ENCODE data around the gene GJD2. TPM values are rescaled to one million over a fixed set of nuclear protein-coding genes. Genes with fewer than 3 reads are reported as not detected.

The GJD2 gene
- total RNA-seq, 1 donor from 2014 or later = 0.38 TPM

DNA sequence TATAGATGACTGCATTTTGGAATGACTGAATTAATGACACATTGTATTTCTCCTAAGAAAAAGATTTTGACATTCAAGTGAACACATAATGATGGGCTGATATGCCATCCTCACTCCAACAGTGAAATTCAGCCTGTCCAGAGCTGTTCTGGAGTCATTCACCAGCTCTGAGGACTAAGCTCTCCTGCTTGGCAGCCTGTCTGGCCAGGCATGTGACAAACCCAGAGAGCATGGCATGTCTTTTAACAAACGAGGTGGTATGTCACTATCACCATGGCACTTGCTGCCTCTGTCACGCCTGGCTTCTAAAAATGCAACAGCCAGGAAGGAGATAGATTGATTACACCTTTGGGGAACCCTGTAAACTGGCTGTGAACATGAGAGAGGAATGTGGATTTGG is 39.1 kb upstream of the GJD2 start:
- H3K36me3 Mint-ChIP-seq (ENCODE audit: insufficient read depth) = no peaks in the 10 kb centered on the region
- peak overlapping the region; percentile 11 for H3K4me3 Mint-ChIP-seq (ENCODE audit: low read depth)
- H3K4me1 Mint-ChIP-seq (ENCODE audit: low read depth) = peaks cover 2% of the 10 kb centered on the region
- H3K27ac Mint-ChIP-seq = no peak overlapping the region
- DNase-seq (ENCODE audit: low spot score, unreplicated experiment) = no peak
- TF ChIP-seq, protein P1, sequence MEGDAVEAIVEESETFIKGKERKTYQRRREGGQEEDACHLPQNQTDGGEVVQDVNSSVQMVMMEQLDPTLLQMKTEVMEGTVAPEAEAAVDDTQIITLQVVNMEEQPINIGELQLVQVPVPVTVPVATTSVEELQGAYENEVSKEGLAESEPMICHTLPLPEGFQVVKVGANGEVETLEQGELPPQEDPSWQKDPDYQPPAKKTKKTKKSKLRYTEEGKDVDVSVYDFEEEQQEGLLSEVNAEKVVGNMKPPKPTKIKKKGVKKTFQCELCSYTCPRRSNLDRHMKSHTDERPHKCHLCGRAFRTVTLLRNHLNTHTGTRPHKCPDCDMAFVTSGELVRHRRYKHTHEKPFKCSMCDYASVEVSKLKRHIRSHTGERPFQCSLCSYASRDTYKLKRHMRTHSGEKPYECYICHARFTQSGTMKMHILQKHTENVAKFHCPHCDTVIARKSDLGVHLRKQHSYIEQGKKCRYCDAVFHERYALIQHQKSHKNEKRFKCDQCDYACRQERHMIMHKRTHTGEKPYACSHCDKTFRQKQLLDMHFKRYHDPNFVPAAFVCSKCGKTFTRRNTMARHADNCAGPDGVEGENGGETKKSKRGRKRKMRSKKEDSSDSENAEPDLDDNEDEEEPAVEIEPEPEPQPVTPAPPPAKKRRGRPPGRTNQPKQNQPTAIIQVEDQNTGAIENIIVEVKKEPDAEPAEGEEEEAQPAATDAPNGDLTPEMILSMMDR (IDR thresholded peaks at IDR 0.05; ENCODE audit: unreplicated experiment) = no peak
- no peaks in the 10 kb centered on the region for H3K9me3 Mint-ChIP-seq (ENCODE audit: low read depth)
- peaks cover 66% of the 10 kb centered on the region for H3K27me3 Mint-ChIP-seq

DNA sequence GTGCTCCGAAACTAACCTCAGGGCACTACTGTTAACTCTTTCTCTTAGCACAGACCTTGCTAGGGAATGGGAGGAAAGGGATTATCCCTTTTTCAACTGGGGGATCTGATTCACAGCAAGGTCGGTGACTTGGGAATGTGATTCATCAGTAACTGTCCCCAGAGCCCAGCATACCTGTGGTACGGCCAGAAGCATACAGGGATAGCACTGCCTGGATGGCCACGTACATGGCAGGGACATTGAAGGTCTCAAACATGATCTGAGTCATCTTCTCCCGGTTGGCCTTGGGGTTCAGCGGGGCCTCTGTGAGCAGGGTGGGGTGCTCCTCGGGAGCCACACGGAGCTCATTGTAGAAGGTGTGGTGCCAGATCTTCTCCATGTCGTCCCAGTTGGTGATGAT is 38.3 kb upstream of the GJD2 start:
- Mint-ChIP-seq H3K36me3 (ENCODE audit: insufficient read depth) (no peaks in the 10 kb centered on the region), H3K9me3 (ENCODE audit: low read depth) (no peaks in the 10 kb centered on the region), H3K27me3 (peaks cover 65% of the 10 kb centered on the region), H3K4me3 (ENCODE audit: low read depth) (no peak overlapping the region), H3K4me1 (ENCODE audit: low read depth) (peaks cover 2% of the 10 kb centered on the region), H3K27ac (no peak overlapping the region)
- no peak for DNase-seq (ENCODE audit: low spot score, unreplicated experiment)
- TF ChIP-seq, protein P1 (IDR thresholded peaks at IDR 0.05; ENCODE audit: unreplicated experiment) = no peak

DNA sequence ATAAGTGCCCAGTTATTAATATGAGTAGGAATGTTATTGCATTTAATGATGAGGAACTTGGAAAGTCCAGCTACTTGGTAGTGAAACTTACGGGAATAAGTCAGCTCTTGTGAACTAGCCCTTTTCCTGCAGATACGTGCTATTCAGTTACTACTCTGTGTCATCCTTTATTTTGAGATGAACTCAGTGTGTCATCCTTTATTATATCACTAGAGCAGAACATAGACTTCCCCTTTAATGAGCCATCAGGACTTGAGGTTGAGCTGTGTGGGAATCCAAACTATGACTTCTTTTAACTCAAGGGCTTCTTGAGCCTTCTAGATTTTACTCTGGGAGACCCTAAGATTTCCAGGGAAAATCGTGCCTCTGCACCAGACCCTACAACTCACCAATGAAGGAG is 36.9 kb upstream of the GJD2 start:
- H3K4me1 Mint-ChIP-seq (ENCODE audit: low read depth) = peaks cover 2% of the 10 kb centered on the region
- no peaks in the 10 kb centered on the region for H3K36me3 Mint-ChIP-seq (ENCODE audit: insufficient read depth)
- H3K27me3 Mint-ChIP-seq = peaks cover 54% of the 10 kb centered on the region
- H3K9me3 Mint-ChIP-seq (ENCODE audit: low read depth) = no peaks in the 10 kb centered on the region
- H3K27ac Mint-ChIP-seq = no peak overlapping the region
- TF ChIP-seq, protein P1 (IDR thresholded peaks at IDR 0.05; ENCODE audit: unreplicated experiment) = no peak
- no peak overlapping the region for H3K4me3 Mint-ChIP-seq (ENCODE audit: low read depth)
- no peak for DNase-seq (ENCODE audit: low spot score, unreplicated experiment)

DNA sequence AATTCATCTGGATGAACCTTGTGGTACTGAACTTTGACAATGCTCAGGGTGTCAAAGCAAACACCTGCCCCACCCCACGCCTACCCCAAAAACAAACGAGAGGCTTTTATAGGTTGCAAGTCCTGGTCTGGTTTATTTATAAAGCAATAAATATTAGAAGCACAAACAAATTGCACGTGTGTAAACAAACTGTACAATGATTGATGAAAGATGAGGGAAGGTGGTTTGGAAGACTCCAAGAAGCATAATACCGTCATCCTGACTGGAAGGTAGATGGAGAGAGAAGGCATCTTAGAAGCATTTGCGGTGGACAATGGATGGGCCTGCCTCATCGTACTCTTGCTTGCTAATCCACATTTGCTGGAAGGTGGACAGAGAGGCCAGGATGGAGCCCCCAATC is 35.3 kb upstream of the GJD2 start:
- no peak overlapping the region for H3K4me3 Mint-ChIP-seq (ENCODE audit: low read depth)
- TF ChIP-seq, protein P1 (IDR thresholded peaks at IDR 0.05; ENCODE audit: unreplicated experiment) = no peak
- peaks cover 41% of the 10 kb centered on the region for H3K27me3 Mint-ChIP-seq
- H3K9me3 Mint-ChIP-seq (ENCODE audit: low read depth) = no peaks in the 10 kb centered on the region
- H3K36me3 Mint-ChIP-seq (ENCODE audit: insufficient read depth) = no peaks in the 10 kb centered on the region
- H3K4me1 Mint-ChIP-seq (ENCODE audit: low read depth) = peaks cover 2% of the 10 kb centered on the region
- no peak overlapping the region for H3K27ac Mint-ChIP-seq
- DNase-seq (ENCODE audit: low spot score, unreplicated experiment) = no peak

DNA sequence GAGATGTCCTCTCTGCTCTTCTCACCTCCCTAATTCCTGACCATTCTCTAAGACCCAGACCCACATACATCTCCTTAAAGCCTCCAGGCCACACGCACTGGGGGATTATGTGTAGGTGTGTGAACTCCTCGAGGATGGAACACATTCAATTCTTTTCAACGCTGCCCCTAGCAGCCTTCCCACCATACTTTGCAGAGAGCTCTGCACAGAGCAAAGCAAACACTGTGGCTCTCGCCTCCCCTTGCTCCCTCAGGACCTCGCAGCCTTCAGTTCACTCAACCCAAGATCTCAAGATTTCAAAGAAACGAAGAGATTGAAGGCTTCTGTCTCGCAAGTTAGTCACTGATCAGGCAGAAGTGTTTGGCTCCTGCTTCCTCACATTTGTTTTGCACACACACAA is 34.5 kb upstream of the GJD2 start:
- Mint-ChIP-seq H3K4me1 (ENCODE audit: low read depth) (peaks cover 2% of the 10 kb centered on the region), H3K36me3 (ENCODE audit: insufficient read depth) (no peaks in the 10 kb centered on the region), H3K9me3 (ENCODE audit: low read depth) (no peaks in the 10 kb centered on the region), H3K27me3 (peaks cover 38% of the 10 kb centered on the region), H3K27ac (no peak overlapping the region), H3K4me3 (ENCODE audit: low read depth) (no peak overlapping the region)
- TF ChIP-seq, protein P1 (IDR thresholded peaks at IDR 0.05; ENCODE audit: unreplicated experiment) = no peak
- DNase-seq (ENCODE audit: low spot score, unreplicated experiment) = no peak

Measured in progenitor cell of endocrine pancreas (in vitro differentiated cells).